Hepatocyte (in vitro differentiated cells): ENCODE measurements around the gene KRT74. TPM values are rescaled to one million over a fixed set of nuclear protein-coding genes. Genes with fewer than 3 reads are reported as not detected.

Experiments
- DNase-seq: peaks from one replicate; pipeline ENCODE4 v3.0.0-alpha.2; 2016; ENCODE audit warnings: low spot score
- H2AFZ ChIP-seq: fragments of 200-600 bp; sonication (generic); 2 replicates; pipeline ENCODE4 v1.6.0; 2016; ENCODE audit warnings: antibody characterized with exemption, mild to moderate bottlenecking
- H3K27ac ChIP-seq: fragments of 200-600 bp; sonication (generic); 2 replicates; pipeline ENCODE4 v1.5.1; 2016; ENCODE audit warnings: mild to moderate bottlenecking
- H3K27me3 ChIP-seq: fragments of 200-600 bp; sonication (generic); 2 replicates; pipeline ENCODE4 v1.6.1; 2016
- H3K36me3 ChIP-seq: fragments of 200-600 bp; sonication (generic); replicated peaks from 2 replicates; pipeline ENCODE4 v1.5.1; 2016; ENCODE audit warnings: low read depth; ENCODE audit not compliant: insufficient read depth
- H3K4me1 ChIP-seq: fragments of 200-600 bp; sonication (generic); 2 replicates; pipeline ENCODE4 v1.5.1; 2016; ENCODE audit warnings: mild to moderate bottlenecking, moderate library complexity; ENCODE audit not compliant: insufficient read depth
- H3K4me2 ChIP-seq: fragments of 200-600 bp; sonication (generic); 2 replicates; pipeline ENCODE4 v1.6.0; 2016
- H3K4me3 ChIP-seq: fragments of 200-600 bp; sonication (generic); 2 replicates; pipeline ENCODE4 v1.5.1; 2016; ENCODE audit warnings: mild to moderate bottlenecking
- H3K79me2 ChIP-seq: fragments of 200-600 bp; sonication (generic); 2 replicates; pipeline ENCODE4 v1.6.0; 2017; ENCODE audit warnings: mild to moderate bottlenecking
- H3K9me2 ChIP-seq: fragments of 200-600 bp; sonication (generic); replicated peaks from 2 replicates; pipeline ENCODE4 v1.6.0; 2017; ENCODE audit warnings: mild to moderate bottlenecking; ENCODE audit not compliant: insufficient read depth
- H3K9me3 ChIP-seq: fragments of 200-600 bp; sonication (generic); 2 replicates; pipeline ENCODE4 v1.5.1; 2016; ENCODE audit warnings: low read depth, mild to moderate bottlenecking
- H4K20me1 ChIP-seq: fragments of 200-600 bp; sonication (generic); 2 replicates; pipeline ENCODE4 v1.6.0; 2016; ENCODE audit warnings: mild to moderate bottlenecking; ENCODE audit not compliant: insufficient read depth, poor library complexity, severe bottlenecking
- CTCF ChIP-seq: fragments of 200-600 bp; sonication (generic); IDR thresholded peaks from 2 replicates; pipeline ENCODE4 v1.5.1; 2016; ENCODE audit warnings: antibody characterized with exemption, mild to moderate bottlenecking; ENCODE audit not compliant: poor library complexity
- EZH2 ChIP-seq: fragments of 200-600 bp; sonication (generic); IDR thresholded peaks from 2 replicates; pipeline ENCODE4 v1.6.1; 2016; ENCODE audit warnings: antibody characterized with exemption, mild to moderate bottlenecking, borderline replicate concordance
- EZH2phosphoT487 ChIP-seq: fragments of 200-600 bp; sonication (generic); IDR thresholded peaks from one replicate; pipeline ENCODE4 v1.6.1; 2018; ENCODE audit warnings: antibody characterized with exemption, mild to moderate bottlenecking, low read depth, moderate library complexity; ENCODE audit not compliant: unreplicated experiment, severe bottlenecking
- WGBS: methylation state at CpG from one replicate; pipeline ENCODE4 v1.1.6; 2016; ENCODE audit warnings: low lambda C conversion rate; ENCODE audit errors: missing lambda C conversion rate; 5-methylcytosine and 5-hydroxymethylcytosine counted together
- polyA plus RNA-seq: library from polyadenylated mRNA; unstranded; fragments of >200 nt; fragmentation: Nextera tagmentation; extraction: Ambion mirVana; gene quantifications from 2 replicates; pipeline ENCODE4 v1.2.1, GENCODE V29; 2016
- total RNA-seq: library from RNA; depleted of rRNA; stranded (reverse); fragments of >200 nt; gene quantifications from 2 replicates; pipeline ENCODE4 v1.2.3, GENCODE V29; 2014

Gene KRT74
- total and polyA plus RNA-seq, 2 experiments from 2014 or later, result not detected

- TF ChIP-seq CTCF (no peak), EZH2phosphoT487 (no peak), EZH2 (no peak)
- H4K20me1 ChIP-seq, result no peaks in the 10 kb centered on the region
- H3K4me3 ChIP-seq, result no peak overlapping the region
- no peak overlapping the region for H3K4me2 ChIP-seq
- H3K4me1 ChIP-seq, result no peaks in the 10 kb centered on the region
- WGBS, result 85% methylated on average over 3 of the region's 3 CpGs
- no peak for DNase-seq
- no peaks in the 10 kb centered on the region for H3K9me2 ChIP-seq
- no peaks in the 10 kb centered on the region for H3K79me2 ChIP-seq
- H2AFZ ChIP-seq, result no peak overlapping the region
- no peaks in the 10 kb centered on the region for H3K9me3 ChIP-seq
- no peak overlapping the region for H3K27ac ChIP-seq
- H3K27me3 ChIP-seq, result no peaks in the 10 kb centered on the region
- no peaks in the 10 kb centered on the region for H3K36me3 ChIP-seq
Measured at GRCh38 chr12:52578469-52578868, 4.8 kb upstream of the KRT74 start.

- H3K9me2 ChIP-seq, result no peaks in the 10 kb centered on the region
- H3K4me2 ChIP-seq, result no peak overlapping the region
- no peak overlapping the region for H2AFZ ChIP-seq
- DNase-seq, result no peak
- H3K4me3 ChIP-seq, result no peak overlapping the region
- no peaks in the 10 kb centered on the region for H3K27me3 ChIP-seq
- no peaks in the 10 kb centered on the region for H3K4me1 ChIP-seq
- H3K27ac ChIP-seq, result no peak overlapping the region
- 92% methylated on average over 8 of the region's 8 CpGs for WGBS
- H3K9me3 ChIP-seq, result no peaks in the 10 kb centered on the region
- no peak for TF ChIP-seq EZH2phosphoT487
- TF ChIP-seq CTCF, result no peak
- TF ChIP-seq EZH2, result no peak
- no peaks in the 10 kb centered on the region for H4K20me1 ChIP-seq
- H3K36me3 ChIP-seq, result no peaks in the 10 kb centered on the region
- H3K79me2 ChIP-seq, result no peaks in the 10 kb centered on the region
Measured at GRCh38 chr12:52577316-52577715, 3.7 kb upstream of the KRT74 start.

- Histone ChIP-seq H4K20me1 (no peaks in the 10 kb centered on the region), H3K79me2 (no peaks in the 10 kb centered on the region), H3K27me3 (no peaks in the 10 kb centered on the region), H3K4me2 (no peak overlapping the region), H3K9me3 (no peaks in the 10 kb centered on the region), H2AFZ (no peak overlapping the region), H3K4me3 (no peak overlapping the region), H3K36me3 (no peaks in the 10 kb centered on the region), H3K27ac (no peak overlapping the region), H3K4me1 (no peaks in the 10 kb centered on the region), H3K9me2 (no peaks in the 10 kb centered on the region)
- 88% methylated on average over 3 of the region's 3 CpGs for WGBS
- no peak for DNase-seq
- TF ChIP-seq EZH2 (no peak), CTCF (no peak), EZH2phosphoT487 (no peak)
Measured at GRCh38 chr12:52575948-52576347, 2.3 kb upstream of the KRT74 start.

GRCh38 chr12:52575256-52575655 lies 1.6 kb upstream of the KRT74 start:
- Histone ChIP-seq H3K4me3 (no peak overlapping the region), H3K36me3 (no peaks in the 10 kb centered on the region), H3K79me2 (no peaks in the 10 kb centered on the region), H3K9me3 (no peaks in the 10 kb centered on the region), H3K9me2 (no peaks in the 10 kb centered on the region), H3K4me2 (no peak overlapping the region), H3K4me1 (no peaks in the 10 kb centered on the region), H3K27ac (no peak overlapping the region), H3K27me3 (peaks cover under 1% of the 10 kb centered on the region), H4K20me1 (no peaks in the 10 kb centered on the region), H2AFZ (no peak overlapping the region)
- WGBS, result 91% methylated on average over 9 of the region's 9 CpGs
- TF ChIP-seq CTCF, result no peak
- TF ChIP-seq EZH2phosphoT487, result no peak
- TF ChIP-seq EZH2, result no peak
- no peak for DNase-seq
